ENCODE data around the gene PSMD8.

PSMD8 gene

DNA sequence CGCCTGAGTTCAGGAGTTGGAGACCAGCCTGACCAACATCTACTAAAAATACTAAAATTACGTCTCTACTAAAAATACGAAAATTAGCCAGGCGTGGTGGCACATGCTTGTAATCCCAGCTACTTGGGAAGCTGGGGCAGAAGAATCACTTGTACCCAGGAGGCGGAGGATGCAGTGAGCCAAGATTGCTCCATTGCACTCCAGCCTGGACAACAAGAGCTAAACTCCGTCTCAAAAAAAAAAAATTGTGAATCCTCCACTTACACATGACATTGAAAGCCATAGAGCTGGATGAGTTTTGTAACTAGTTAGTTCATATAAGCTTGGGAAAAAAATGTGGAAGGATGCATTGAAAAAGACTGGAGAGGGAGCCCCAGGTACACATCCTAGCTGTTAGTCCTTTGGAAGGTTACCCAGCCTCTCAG, 452 bp upstream of the PSMD8 start:
- Histone ChIP-seq H3K79me2 (ENCODE audit: low read length) (peaks cover 38% of the 10 kb centered on the region), H3K27ac (ENCODE audit: low read length) (peak overlapping the region; percentile 28), H3K9ac (ENCODE audit: low read length) (peak overlapping the region; percentile 78), H2AFZ (ENCODE audit: low read depth, low read length) (peak overlapping the region; percentile 56), H3K27me3 (ENCODE audit: low read depth, low read length) (no peaks in the 10 kb centered on the region), H3K4me2 (ENCODE audit: low read length) (peak overlapping the region; percentile 87), H3K4me1 (ENCODE audit: low read length) (peaks cover 14% of the 10 kb centered on the region), H3K4me3 (ENCODE audit: low read length) (peak overlapping the region; percentile 76), H4K20me1 (ENCODE audit: insufficient read depth, low read length) (peaks cover 4% of the 10 kb centered on the region; the same call in 1 of the 2 replicates), H3K9me3 (ENCODE audit: insufficient read depth, low read length) (no peaks in the 10 kb centered on the region), H3K36me3 (replicated peaks; ENCODE audit: low read depth, low read length) (peaks cover 18% of the 10 kb centered on the region)
- TF ChIP-seq, protein P1, sequence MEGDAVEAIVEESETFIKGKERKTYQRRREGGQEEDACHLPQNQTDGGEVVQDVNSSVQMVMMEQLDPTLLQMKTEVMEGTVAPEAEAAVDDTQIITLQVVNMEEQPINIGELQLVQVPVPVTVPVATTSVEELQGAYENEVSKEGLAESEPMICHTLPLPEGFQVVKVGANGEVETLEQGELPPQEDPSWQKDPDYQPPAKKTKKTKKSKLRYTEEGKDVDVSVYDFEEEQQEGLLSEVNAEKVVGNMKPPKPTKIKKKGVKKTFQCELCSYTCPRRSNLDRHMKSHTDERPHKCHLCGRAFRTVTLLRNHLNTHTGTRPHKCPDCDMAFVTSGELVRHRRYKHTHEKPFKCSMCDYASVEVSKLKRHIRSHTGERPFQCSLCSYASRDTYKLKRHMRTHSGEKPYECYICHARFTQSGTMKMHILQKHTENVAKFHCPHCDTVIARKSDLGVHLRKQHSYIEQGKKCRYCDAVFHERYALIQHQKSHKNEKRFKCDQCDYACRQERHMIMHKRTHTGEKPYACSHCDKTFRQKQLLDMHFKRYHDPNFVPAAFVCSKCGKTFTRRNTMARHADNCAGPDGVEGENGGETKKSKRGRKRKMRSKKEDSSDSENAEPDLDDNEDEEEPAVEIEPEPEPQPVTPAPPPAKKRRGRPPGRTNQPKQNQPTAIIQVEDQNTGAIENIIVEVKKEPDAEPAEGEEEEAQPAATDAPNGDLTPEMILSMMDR (IDR thresholded peaks at IDR 0.05; ENCODE audit: low read depth, low read length), result no peak
- TF ChIP-seq EZH2phosphoT487 (IDR thresholded peaks at IDR 0.05; ENCODE audit: low read depth), result no peak

DNA sequence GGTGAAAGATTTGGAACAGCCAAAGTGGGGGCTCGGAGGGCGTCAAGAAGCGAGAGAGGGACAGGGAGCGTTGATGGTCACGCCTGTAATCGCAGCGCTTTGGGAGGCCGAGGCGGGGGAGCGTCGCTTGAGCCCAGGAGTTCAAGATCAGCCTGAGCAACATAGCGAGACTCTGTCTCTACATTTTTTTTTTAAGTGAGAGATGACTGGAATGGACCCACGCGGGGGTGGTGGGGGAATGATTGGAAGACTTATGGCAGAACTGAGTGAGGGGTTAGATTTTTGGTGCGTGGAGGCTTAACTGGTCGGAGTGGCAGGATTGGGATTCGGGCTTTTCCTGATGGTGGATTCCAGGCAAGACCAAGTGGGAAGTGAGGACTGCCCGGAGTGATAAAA, 725 bp downstream of the PSMD8 start:
- Histone ChIP-seq H3K27me3 (ENCODE audit: low read depth, low read length) (no peaks in the 10 kb centered on the region), H2AFZ (ENCODE audit: low read depth, low read length) (peak overlapping the region; percentile 55; the same call in 1 of the 2 replicates), H3K4me1 (ENCODE audit: low read length) (peaks cover 14% of the 10 kb centered on the region), H3K9me3 (ENCODE audit: insufficient read depth, low read length) (no peaks in the 10 kb centered on the region), H3K4me2 (ENCODE audit: low read length) (peak overlapping the region; percentile 82), H3K9ac (ENCODE audit: low read length) (peak overlapping the region; percentile 90), H3K27ac (ENCODE audit: low read length) (peak overlapping the region; percentile 58), H3K36me3 (replicated peaks; ENCODE audit: low read depth, low read length) (peaks cover 25% of the 10 kb centered on the region), H3K79me2 (ENCODE audit: low read length) (peaks cover 41% of the 10 kb centered on the region), H4K20me1 (ENCODE audit: insufficient read depth, low read length) (peaks cover 4% of the 10 kb centered on the region; the same call in 1 of the 2 replicates), H3K4me3 (ENCODE audit: low read length) (peak overlapping the region; percentile 82)
- TF ChIP-seq, protein P1 (IDR thresholded peaks at IDR 0.05; ENCODE audit: low read depth, low read length), result no peak
- TF ChIP-seq EZH2phosphoT487 (IDR thresholded peaks at IDR 0.05; ENCODE audit: low read depth), result no peak

DNA sequence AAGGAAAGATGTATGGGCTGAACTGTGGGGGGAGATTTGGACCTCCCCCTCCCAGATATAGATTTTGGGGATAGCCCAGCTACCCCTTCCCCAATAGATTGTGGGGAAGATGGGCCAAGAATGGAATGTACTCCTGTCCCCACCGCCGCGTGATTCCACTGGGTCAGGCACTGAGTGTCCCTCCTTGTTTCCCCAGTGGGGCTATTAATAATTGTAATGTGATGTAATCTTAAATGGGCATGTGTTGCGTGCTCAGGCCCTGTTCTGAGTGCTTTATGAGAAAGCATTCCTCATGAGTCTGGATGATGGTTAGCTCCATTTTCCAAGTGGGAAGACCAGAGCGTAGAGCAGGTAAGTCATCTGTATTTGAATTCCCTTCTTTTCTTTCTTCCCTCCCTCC, 1.4 kb downstream of the PSMD8 start:
- Histone ChIP-seq H3K9me3 (ENCODE audit: insufficient read depth, low read length) (no peaks in the 10 kb centered on the region), H2AFZ (ENCODE audit: low read depth, low read length) (no peak overlapping the region), H3K9ac (ENCODE audit: low read length) (peak overlapping the region; percentile 90), H4K20me1 (ENCODE audit: insufficient read depth, low read length) (peaks cover 4% of the 10 kb centered on the region; the same call in 1 of the 2 replicates), H3K4me3 (ENCODE audit: low read length) (peak overlapping the region; percentile 82), H3K27me3 (ENCODE audit: low read depth, low read length) (no peaks in the 10 kb centered on the region), H3K4me1 (ENCODE audit: low read length) (peaks cover 14% of the 10 kb centered on the region), H3K79me2 (ENCODE audit: low read length) (peaks cover 41% of the 10 kb centered on the region), H3K4me2 (ENCODE audit: low read length) (peak overlapping the region; percentile 82), H3K36me3 (replicated peaks; ENCODE audit: low read depth, low read length) (peaks cover 30% of the 10 kb centered on the region), H3K27ac (ENCODE audit: low read length) (no peak overlapping the region)
- no peak for TF ChIP-seq EZH2phosphoT487 (IDR thresholded peaks at IDR 0.05; ENCODE audit: low read depth)
- TF ChIP-seq, protein P1 (IDR thresholded peaks at IDR 0.05; ENCODE audit: low read depth, low read length), result no peak

DNA sequence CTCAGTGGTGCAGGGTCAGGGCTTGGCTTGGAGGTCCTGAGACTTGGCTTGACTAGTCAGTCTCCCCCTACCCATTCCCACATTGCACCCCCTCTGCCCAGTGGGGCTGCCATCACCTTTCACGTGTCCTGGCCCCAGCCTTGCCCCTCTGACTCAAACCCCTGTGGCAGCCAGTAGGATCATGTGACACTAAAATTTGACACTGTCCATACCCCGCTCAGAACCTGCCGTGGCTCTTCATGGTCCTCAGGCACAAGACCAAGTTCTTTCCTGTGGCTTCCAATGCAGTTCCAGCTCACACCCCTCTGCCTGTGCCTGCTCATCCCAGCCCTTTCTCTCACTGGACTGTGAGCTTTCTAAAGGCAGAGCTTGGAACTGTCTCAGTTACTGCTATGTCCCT, 2.2 kb downstream of the PSMD8 start:
- Histone ChIP-seq H3K4me3 (ENCODE audit: low read length) (no peak overlapping the region), H3K79me2 (ENCODE audit: low read length) (peaks cover 41% of the 10 kb centered on the region), H3K27me3 (ENCODE audit: low read depth, low read length) (no peaks in the 10 kb centered on the region), H3K36me3 (replicated peaks; ENCODE audit: low read depth, low read length) (peaks cover 38% of the 10 kb centered on the region), H3K4me1 (ENCODE audit: low read length) (peaks cover 14% of the 10 kb centered on the region), H3K9me3 (ENCODE audit: insufficient read depth, low read length) (no peaks in the 10 kb centered on the region), H2AFZ (ENCODE audit: low read depth, low read length) (no peak overlapping the region), H3K9ac (ENCODE audit: low read length) (no peak overlapping the region), H3K4me2 (ENCODE audit: low read length) (no peak overlapping the region), H3K27ac (ENCODE audit: low read length) (no peak overlapping the region), H4K20me1 (ENCODE audit: insufficient read depth, low read length) (peaks cover 4% of the 10 kb centered on the region; the same call in 1 of the 2 replicates)
- TF ChIP-seq EZH2phosphoT487 (IDR thresholded peaks at IDR 0.05; ENCODE audit: low read depth), result no peak
- TF ChIP-seq, protein P1 (IDR thresholded peaks at IDR 0.05; ENCODE audit: low read depth, low read length), result no peak

Data from OCI-LY3 (cell line).